Subcutaneous adipose tissue (tissue), 4 donors: ENCODE data around the gene DCDC1. TPM values are rescaled to one million over a fixed set of nuclear protein-coding genes. Genes with fewer than 3 reads are reported as not detected.

ENCODE experiments used
- CTCF ChIP-seq: fragments of 450-650 bp; IDR thresholded peaks from one replicate; pipeline ENCODE4 v1.5.1; 2016; ENCODE audit warnings: low read depth, mild to moderate bottlenecking, control low read depth, antibody characterized with exemption, moderate library complexity
- total RNA-seq, 4 donors: library from RNA; depleted of rRNA; stranded (reverse); fragments of >200 nt; gene quantifications; one replicate each; pipeline ENCODE4 v1.1.0, GENCODE V29; 2016

DCDC1 gene
- total RNA-seq, 4 donors from 2014 or later, result 0.17 to 0.22 TPM; not detected in 2

- no peak for TF ChIP-seq CTCF
These were observed 310.0 kb downstream of the DCDC1 start for GRCh38 chr11:31059529-31059928.

DNA sequence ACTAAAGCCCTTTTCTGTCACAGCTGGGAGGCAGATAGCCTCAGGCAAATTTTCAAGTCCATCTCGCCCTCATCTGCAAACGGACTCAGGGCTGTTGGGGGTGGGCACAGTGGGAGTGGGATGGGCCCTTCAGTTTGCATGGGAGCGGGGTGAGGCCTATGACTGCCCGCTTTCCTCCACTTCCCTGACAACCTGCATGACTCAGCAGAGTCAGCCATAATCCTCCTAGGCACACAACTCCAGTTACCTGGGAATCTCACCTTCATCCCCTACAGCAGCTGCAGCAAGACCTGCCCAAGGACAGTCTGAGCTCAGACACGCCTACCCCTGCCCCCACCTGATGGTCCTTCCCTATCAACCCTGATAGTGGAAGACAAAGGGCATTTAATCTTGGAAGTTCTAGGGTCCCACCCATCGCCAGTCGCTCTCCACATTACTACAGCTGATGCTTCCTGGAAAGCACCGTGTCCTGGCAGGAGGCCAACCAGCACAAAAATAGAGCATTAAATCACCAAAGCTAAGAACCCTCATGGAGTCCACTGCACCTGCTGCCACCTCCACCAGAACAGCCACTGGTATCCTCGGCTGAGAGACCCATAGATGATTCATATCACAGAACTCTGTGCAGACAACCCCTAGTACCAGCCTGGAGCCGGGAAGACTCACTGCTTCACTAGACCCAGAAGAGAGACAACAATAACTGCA, 319.3 kb downstream of the DCDC1 start:
- no peak for TF ChIP-seq CTCF

GRCh38 chr11:31045335-31045734, 324.2 kb downstream of the DCDC1 start:
- no peak for TF ChIP-seq CTCF

DNA sequence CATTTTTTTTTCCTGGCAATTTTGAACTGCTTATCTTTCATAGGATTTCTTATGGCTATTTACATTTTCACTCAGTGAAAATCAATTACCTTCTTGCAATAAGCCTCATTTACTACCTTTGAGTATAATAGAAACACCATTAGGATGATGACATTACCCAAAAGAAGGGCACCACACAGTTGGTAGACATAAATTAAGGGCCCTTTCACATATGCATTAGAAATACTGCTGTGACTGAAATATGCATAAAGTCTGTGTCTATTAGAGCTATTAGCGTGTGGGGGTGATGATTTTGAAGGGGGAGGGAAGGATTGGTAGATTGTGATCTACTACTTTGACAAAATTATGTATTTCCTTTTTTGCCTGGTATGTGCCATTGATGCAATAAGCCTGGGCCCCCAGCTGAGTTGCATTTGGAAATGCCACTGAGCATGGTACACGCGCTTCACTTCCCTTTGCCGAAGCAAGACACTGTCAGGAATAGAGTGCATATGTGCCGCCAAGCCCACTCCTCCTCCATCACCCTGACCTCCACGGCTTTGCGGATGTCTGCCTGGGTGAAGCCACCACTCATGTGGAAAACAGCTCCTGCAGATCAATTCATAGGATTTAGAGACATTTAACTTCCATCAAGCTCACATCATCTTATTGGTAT, 339.3 kb downstream of the DCDC1 start:
- no peak for TF ChIP-seq CTCF

DNA sequence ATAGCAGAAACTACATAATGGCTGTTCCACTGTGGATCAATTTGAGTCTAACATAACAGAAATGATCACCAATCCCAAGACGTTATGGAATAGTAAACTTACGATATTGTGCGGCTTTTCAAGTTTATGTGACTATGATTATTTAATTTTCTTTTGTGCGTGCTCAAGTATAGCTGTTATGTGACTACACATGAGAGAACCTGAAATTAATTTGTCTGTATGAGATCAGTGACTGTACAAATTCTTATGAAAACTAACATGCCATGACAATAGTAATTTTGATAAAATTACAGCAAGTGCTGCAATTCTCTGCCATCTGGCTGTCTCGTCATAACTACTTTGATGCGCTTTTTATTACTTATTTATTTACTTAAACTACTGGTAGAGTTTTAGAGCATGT, 343.2 kb downstream of the DCDC1 start:
- no peak for TF ChIP-seq CTCF

GRCh38 chr11:31022080-31022479, 347.5 kb downstream of the DCDC1 start:
- TF ChIP-seq CTCF, result no peak

- TF ChIP-seq CTCF, result no peak
These were observed 349.8 kb downstream of the DCDC1 start for GRCh38 chr11:31019786-31020185.
